Measurements from ENCODE around the gene HSPA1A. TPM values are rescaled to one million over a fixed set of nuclear protein-coding genes. Genes with fewer than 3 reads are reported as not detected.
A peak's percentile ranks its signal among the peaks of the same experiment; 100 is the strongest.

Gene HSPA1A
- total and polyA plus RNA-seq, 9 of the 15 experiments (the other 6 are each of a cell fraction or from before 2014, with no cell fraction given) = 2.2 to 273 (median 107) TPM

- TF ChIP-seq ZNF609 (CRISPR knock-in tag; IDR thresholded peaks at IDR 0.05; ENCODE audit: borderline replicate concordance) = 0 out of 2 replicates have a peak, but pooled peaks have one; percentile 57
- TF ChIP-seq FOSL1 (tag; conservative IDR thresholded peaks at IDR 0.05) = peak; percentile 47; the same call in 1 of the 2 replicates
- TF ChIP-seq SMAD3 (CRISPR knock-in tag; conservative IDR thresholded peaks at IDR 0.05) = no peak
- TF ChIP-seq PML (IDR thresholded peaks at IDR 0.05; ENCODE audit: low read length) = peak; percentile 17
- TF ChIP-seq, protein P1, sequence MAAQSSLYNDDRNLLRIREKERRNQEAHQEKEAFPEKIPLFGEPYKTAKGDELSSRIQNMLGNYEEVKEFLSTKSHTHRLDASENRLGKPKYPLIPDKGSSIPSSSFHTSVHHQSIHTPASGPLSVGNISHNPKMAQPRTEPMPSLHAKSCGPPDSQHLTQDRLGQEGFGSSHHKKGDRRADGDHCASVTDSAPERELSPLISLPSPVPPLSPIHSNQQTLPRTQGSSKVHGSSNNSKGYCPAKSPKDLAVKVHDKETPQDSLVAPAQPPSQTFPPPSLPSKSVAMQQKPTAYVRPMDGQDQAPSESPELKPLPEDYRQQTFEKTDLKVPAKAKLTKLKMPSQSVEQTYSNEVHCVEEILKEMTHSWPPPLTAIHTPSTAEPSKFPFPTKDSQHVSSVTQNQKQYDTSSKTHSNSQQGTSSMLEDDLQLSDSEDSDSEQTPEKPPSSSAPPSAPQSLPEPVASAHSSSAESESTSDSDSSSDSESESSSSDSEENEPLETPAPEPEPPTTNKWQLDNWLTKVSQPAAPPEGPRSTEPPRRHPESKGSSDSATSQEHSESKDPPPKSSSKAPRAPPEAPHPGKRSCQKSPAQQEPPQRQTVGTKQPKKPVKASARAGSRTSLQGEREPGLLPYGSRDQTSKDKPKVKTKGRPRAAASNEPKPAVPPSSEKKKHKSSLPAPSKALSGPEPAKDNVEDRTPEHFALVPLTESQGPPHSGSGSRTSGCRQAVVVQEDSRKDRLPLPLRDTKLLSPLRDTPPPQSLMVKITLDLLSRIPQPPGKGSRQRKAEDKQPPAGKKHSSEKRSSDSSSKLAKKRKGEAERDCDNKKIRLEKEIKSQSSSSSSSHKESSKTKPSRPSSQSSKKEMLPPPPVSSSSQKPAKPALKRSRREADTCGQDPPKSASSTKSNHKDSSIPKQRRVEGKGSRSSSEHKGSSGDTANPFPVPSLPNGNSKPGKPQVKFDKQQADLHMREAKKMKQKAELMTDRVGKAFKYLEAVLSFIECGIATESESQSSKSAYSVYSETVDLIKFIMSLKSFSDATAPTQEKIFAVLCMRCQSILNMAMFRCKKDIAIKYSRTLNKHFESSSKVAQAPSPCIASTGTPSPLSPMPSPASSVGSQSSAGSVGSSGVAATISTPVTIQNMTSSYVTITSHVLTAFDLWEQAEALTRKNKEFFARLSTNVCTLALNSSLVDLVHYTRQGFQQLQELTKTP (IDR thresholded peaks at IDR 0.05; ENCODE audit: low read depth in 1 of 2, partially characterized antibody in 2 of 2) = peak in 1 of 2 experiments; percentile 10
- TF ChIP-seq, protein P2, sequence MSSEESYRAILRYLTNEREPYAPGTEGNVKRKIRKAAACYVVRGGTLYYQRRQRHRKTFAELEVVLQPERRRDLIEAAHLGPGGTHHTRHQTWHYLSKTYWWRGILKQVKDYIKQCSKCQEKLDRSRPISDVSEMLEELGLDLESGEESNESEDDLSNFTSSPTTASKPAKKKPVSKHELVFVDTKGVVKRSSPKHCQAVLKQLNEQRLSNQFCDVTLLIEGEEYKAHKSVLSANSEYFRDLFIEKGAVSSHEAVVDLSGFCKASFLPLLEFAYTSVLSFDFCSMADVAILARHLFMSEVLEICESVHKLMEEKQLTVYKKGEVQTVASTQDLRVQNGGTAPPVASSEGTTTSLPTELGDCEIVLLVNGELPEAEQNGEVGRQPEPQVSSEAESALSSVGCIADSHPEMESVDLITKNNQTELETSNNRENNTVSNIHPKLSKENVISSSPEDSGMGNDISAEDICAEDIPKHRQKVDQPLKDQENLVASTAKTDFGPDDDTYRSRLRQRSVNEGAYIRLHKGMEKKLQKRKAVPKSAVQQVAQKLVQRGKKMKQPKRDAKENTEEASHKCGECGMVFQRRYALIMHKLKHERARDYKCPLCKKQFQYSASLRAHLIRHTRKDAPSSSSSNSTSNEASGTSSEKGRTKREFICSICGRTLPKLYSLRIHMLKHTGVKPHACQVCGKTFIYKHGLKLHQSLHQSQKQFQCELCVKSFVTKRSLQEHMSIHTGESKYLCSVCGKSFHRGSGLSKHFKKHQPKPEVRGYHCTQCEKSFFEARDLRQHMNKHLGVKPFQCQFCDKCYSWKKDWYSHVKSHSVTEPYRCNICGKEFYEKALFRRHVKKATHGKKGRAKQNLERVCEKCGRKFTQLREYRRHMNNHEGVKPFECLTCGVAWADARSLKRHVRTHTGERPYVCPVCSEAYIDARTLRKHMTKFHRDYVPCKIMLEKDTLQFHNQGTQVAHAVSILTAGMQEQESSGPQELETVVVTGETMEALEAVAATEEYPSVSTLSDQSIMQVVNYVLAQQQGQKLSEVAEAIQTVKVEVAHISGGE (CRISPR knock-in tag; IDR thresholded peaks at IDR 0.05) = 0 out of 6 replicates have a peak, but pooled peaks of 1 of the 3 experiments have one; percentile 2
- TF ChIP-seq BRD4 (IDR thresholded peaks at IDR 0.05) = 0 out of 2 replicates have a peak, but pooled peaks have one; percentile 30
- TF ChIP-seq ZNF146 (CRISPR knock-in tag; IDR thresholded peaks at IDR 0.05; ENCODE audit: unreplicated experiment) = no peak
- peak; percentile 30 for TF ChIP-seq CREB1 (IDR thresholded peaks at IDR 0.05)
- TF ChIP-seq CREB1 (CRISPR knock-in tag; IDR thresholded peaks at IDR 0.05) = no peak
Measured at GRCh38 chr6:31836474-31837368, 21.4 kb downstream of the HSPA1A start (continued).
